C4-2B (cell line): ENCODE results near the gene ERI2.

Experiments
- CTCF ChIP-seq: fragments of 450-650 bp; conservative IDR thresholded peaks from 2 replicates; pipeline ENCODE4 v1.5.1; 2017; ENCODE audit warnings: mild to moderate bottlenecking
- ZFX ChIP-seq: fragments of 450-650 bp; IDR thresholded peaks from 2 replicates; pipeline ENCODE4 v1.6.1; 2017

GRCh38 chr16:20750558-20750957 lies 55.7 kb downstream of the ERI2 start:
- TF ChIP-seq CTCF (no peak), ZFX (no peak)
